Measurements from ENCODE around the gene KTN1. TPM values are rescaled to one million over a fixed set of nuclear protein-coding genes. Genes with fewer than 3 reads are reported as not detected.

The KTN1 gene
- total RNA-seq, 2 experiments from 2014 or later, result 59.9 to 68.4 TPM

GRCh38 chr14:55641290-55641689 is 61.3 kb downstream of the KTN1 start:
- no peak overlapping the region for H3K27ac ChIP-seq (ENCODE audit: low read depth in 1 of 2, low read length in 2 of 2)
- ChIA-PET CTCF (interaction anchor here (0.5 kb wide), 1 partner anchor 22 kb away, joined by 3 read pairs; no protein-coding TSS in a partner anchor), POLR2A (no interaction called here)
- H3K4me3 Mint-ChIP-seq, result no peak overlapping the region
- peaks cover 5% of the 10 kb centered on the region for H3K4me1 Mint-ChIP-seq (ENCODE audit: low read depth)
- no peaks in the 10 kb centered on the region for H3K9me3 ChIP-seq (ENCODE audit: control insufficient read depth in 1 of 2, insufficient read depth in 1 of 2, low read length in 2 of 2)
- no peaks in the 10 kb centered on the region for H3K4me1 ChIP-seq (ENCODE audit: insufficient read depth, low read length)
- no peak overlapping the region for H3K27ac Mint-ChIP-seq
- H3K27me3 Mint-ChIP-seq, result no peaks in the 10 kb centered on the region
- H3K4me3 ChIP-seq (ENCODE audit: low read length), result no peak overlapping the region
- ATAC-seq (ENCODE audit: poor library complexity) (no peak), DNase-seq (no peak)
- TF ChIP-seq CTCF (IDR thresholded peaks at IDR 0.05), result no peak
- H3K36me3 ChIP-seq (ENCODE audit: insufficient read depth, low read length), result peaks cover 65% of the 10 kb centered on the region
- no peaks in the 10 kb centered on the region for H3K9me3 Mint-ChIP-seq
- intact Hi-C loops (cut with DNase I, micrococcal nuclease), result no loop called here
- peaks cover 84% of the 10 kb centered on the region for H3K36me3 Mint-ChIP-seq (ENCODE audit: low read depth)
- H3K27me3 ChIP-seq (ENCODE audit: control insufficient read depth in 1 of 2, insufficient read depth in 2 of 2, low read length in 2 of 2), result no peaks in the 10 kb centered on the region

- no peak overlapping the region for H3K27ac ChIP-seq (ENCODE audit: low read depth in 1 of 2, low read length in 2 of 2)
- Mint-ChIP-seq H3K9me3 (no peaks in the 10 kb centered on the region), H3K27ac (peak overlapping the region; percentile 43), H3K36me3 (ENCODE audit: low read depth) (peaks cover 84% of the 10 kb centered on the region), H3K27me3 (no peaks in the 10 kb centered on the region), H3K4me3 (no peak overlapping the region), H3K4me1 (ENCODE audit: low read depth) (peaks cover 5% of the 10 kb centered on the region)
- H3K9me3 ChIP-seq (ENCODE audit: control insufficient read depth in 1 of 2, insufficient read depth in 1 of 2, low read length in 2 of 2), result no peaks in the 10 kb centered on the region
- no peak for ATAC-seq (ENCODE audit: poor library complexity)
- no peak overlapping the region for H3K4me3 ChIP-seq (ENCODE audit: low read length)
- POLR2A ChIA-PET, result no interaction called here
- H3K4me1 ChIP-seq (ENCODE audit: insufficient read depth, low read length), result no peaks in the 10 kb centered on the region
- CTCF ChIA-PET, result interaction anchor here (0.5 to 0.9 kb wide), 2 partner anchors 9 to 29 kb away, joined by 3 to 4 read pairs; no protein-coding TSS in a partner anchor
- no peaks in the 10 kb centered on the region for H3K27me3 ChIP-seq (ENCODE audit: control insufficient read depth in 1 of 2, insufficient read depth in 2 of 2, low read length in 2 of 2)
- H3K36me3 ChIP-seq (ENCODE audit: insufficient read depth, low read length), result peaks cover 58% of the 10 kb centered on the region
- no peak for TF ChIP-seq CTCF (IDR thresholded peaks at IDR 0.05)
- intact Hi-C loops (cut with DNase I, micrococcal nuclease), result no loop called here
- no peak for DNase-seq
These were observed 61.9 kb downstream of the KTN1 start for GRCh38 chr14:55641954-55642353.

DNA sequence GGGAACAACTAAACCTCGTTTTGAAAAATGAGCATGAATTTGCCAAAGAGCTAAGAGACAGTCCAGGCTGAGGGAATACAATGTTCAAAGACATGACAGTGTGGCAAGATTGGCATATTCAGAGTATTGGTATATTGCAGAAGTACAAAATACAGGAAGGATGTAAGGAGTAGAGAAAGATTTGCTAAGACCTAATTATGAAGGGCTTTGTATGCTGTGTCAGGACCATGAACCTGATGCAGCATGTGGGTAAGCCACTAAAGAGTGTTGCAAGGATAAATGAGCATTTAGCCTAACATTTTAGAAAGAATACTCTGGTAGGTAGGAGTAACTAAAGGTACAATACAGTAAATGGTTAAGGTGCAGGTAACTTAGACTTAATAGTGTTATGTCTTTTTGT is 65.1 kb downstream of the KTN1 start:
- POLR2A ChIA-PET, result no interaction called here
- Histone ChIP-seq H3K9me3 (ENCODE audit: control insufficient read depth in 1 of 2, insufficient read depth in 1 of 2, low read length in 2 of 2) (no peaks in the 10 kb centered on the region), H3K27ac (ENCODE audit: low read depth in 1 of 2, low read length in 2 of 2) (no peak overlapping the region), H3K4me1 (ENCODE audit: insufficient read depth, low read length) (no peaks in the 10 kb centered on the region), H3K4me3 (ENCODE audit: low read length) (no peak overlapping the region), H3K36me3 (ENCODE audit: insufficient read depth, low read length) (peaks cover 59% of the 10 kb centered on the region), H3K27me3 (ENCODE audit: control insufficient read depth in 1 of 2, insufficient read depth in 2 of 2, low read length in 2 of 2) (no peaks in the 10 kb centered on the region)
- Mint-ChIP-seq H3K4me3 (no peak overlapping the region), H3K27ac (no peak overlapping the region), H3K36me3 (ENCODE audit: low read depth) (peaks cover 81% of the 10 kb centered on the region), H3K9me3 (no peaks in the 10 kb centered on the region), H3K27me3 (no peaks in the 10 kb centered on the region), H3K4me1 (ENCODE audit: low read depth) (peaks cover 5% of the 10 kb centered on the region)
- DNase-seq (no peak), ATAC-seq (ENCODE audit: poor library complexity) (no peak)
- CTCF ChIA-PET, result no interaction called here
- intact Hi-C loops (cut with DNase I, micrococcal nuclease), result no loop called here
- no peak for TF ChIP-seq CTCF (IDR thresholded peaks at IDR 0.05)

Measured in CD4-positive, alpha-beta T cell (primary cell).